Cardiac atrium fibroblast (primary cell): Measurements from ENCODE around the gene UGT2B7. TPM values are rescaled to one million over a fixed set of nuclear protein-coding genes. Genes with fewer than 3 reads are reported as not detected.

Experiments used
- total RNA-seq: library from RNA; depleted of rRNA; stranded (reverse); fragments of >200 nt; gene quantifications from 2 replicates; pipeline ENCODE4 v1.2.3, GENCODE V29; 2015

Gene UGT2B7
- total RNA-seq = not detected in 2 replicates

DNA sequence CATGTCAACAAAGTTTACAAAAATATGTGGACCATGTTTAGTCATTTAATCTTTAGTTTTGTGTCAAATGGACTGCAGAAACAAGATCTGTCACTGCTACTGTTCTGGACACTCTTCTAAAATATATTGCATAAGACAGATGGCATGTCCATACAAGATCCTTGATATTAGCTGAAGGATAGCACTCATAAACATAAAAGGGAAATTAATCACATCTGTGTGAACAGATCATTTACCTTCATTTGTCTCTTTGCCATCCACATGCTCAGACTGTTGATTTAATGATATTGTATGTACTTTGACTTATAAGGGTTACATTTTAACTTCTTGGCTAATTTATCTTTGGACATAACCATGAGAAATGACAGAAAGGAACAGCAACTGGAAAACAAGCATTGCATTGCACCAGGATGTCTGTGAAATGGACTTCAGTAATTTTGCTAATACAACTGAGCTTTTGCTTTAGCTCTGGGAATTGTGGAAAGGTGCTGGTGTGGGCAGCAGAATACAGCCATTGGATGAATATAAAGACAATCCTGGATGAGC lies at the start of gene UGT2B7:
Gene UGT2B7, plus strand, starts transcription at position 364 of the 546 bp plus-strand sequence. Its CDS starts 47 bp downstream, at position 411.

Other genes with a start within 250 kb of the UGT2B7 start
- not detected in 2 replicates for gene UGT2A3, start 144.7 kb upstream of the UGT2B7 start, total RNA-seq
- not detected in 2 replicates for gene UGT2B11, start 118.3 kb downstream of the UGT2B7 start, total RNA-seq
- gene UGT2B28, start 184.0 kb downstream of the UGT2B7 start, total RNA-seq = not detected in 2 replicates